SK-N-SH (cell line): Measurements from ENCODE around the gene CYB5D1. TPM values are rescaled to one million over a fixed set of nuclear protein-coding genes. Genes with fewer than 3 reads are reported as not detected.

Experiments used
- CTCF ChIA-PET: fragments of 300-600, 350-600 bp; formaldehyde crosslinking; extraction: SDS; loops from one replicate; lab custom pipeline; 2021; lab: Yijun Ruan, JAX
- POLR2A ChIA-PET: fragments of 350-600 bp; sonication (Branson Sonifier 250); formaldehyde crosslinking; extraction: SDS; loops from one replicate; lab custom pipeline; 2020; ENCODE audit warnings: antibody characterized with exemption, inconsistent platforms; lab: Yijun Ruan, JAX
- DNase-seq: peaks from one replicate; pipeline ENCODE4 v3.0.0; 2012
- H2AFZ ChIP-seq: fragments of 200-600 bp; sonication (generic); 2 replicates; pipeline ENCODE4 v1.8.1; 2016; ENCODE audit warnings: antibody characterized with exemption, mild to moderate bottlenecking, low read depth
- H3F3A ChIP-seq: fragments of 200-600 bp; sonication (generic); replicated peaks from 2 replicates; pipeline ENCODE3; 2016; ENCODE audit warnings: antibody characterized with exemption, mild to moderate bottlenecking; ENCODE audit not compliant: insufficient read depth
- H3K27ac ChIP-seq, 2 experiments: fragments of 200-500 bp in 1 of 2; fragments of 200-600 bp in 1 of 2; sonication (Bioruptor generic) in 1 of 2; sonication (generic), shearing (Covaris generic) in 1 of 2; 2 replicates each; pipeline versions ENCODE4 v1.5.1 to v1.6.1; 2014 to 2016; ENCODE audit warnings: low read depth in 2 of 2, inconsistent platforms in 1 of 2, low read length in 1 of 2, mild to moderate bottlenecking in 1 of 2, mixed read lengths in 1 of 2
- H3K27me3 ChIP-seq: fragments of 200-600 bp; sonication (generic), shearing (Covaris generic); 2 replicates; pipeline ENCODE4 v1.6.1; 2016; ENCODE audit warnings: mixed run types; ENCODE audit not compliant: insufficient read depth
- H3K36me3 ChIP-seq, 2 experiments: fragments of 200-500 bp in 1 of 2; fragments of 200-600 bp in 1 of 2; sonication (Bioruptor generic) in 1 of 2; sonication (generic) in 1 of 2; replicated peaks in 1 of 2; 2 replicates each; pipeline versions ENCODE3 to v1.5.1; 2014 to 2016; ENCODE audit warnings: low read length in 1 of 2, mild to moderate bottlenecking in 1 of 2; ENCODE audit not compliant: insufficient read depth in 2 of 2, control insufficient read depth in 1 of 2
- H3K4me1 ChIP-seq, 2 experiments: fragments of 200-500 bp in 1 of 2; fragments of 200-600 bp in 1 of 2; sonication (Bioruptor generic) in 1 of 2; sonication (generic), shearing (Covaris generic) in 1 of 2; 2 replicates each; pipeline versions ENCODE4 v1.5.1 to v1.6.1; 2014 to 2016; ENCODE audit warnings: low read depth in 1 of 2, low read length in 1 of 2, mixed run types in 1 of 2; ENCODE audit not compliant: insufficient read depth in 2 of 2, control insufficient read depth in 1 of 2
- H3K4me2 ChIP-seq: fragments of 200-600 bp; sonication (generic), shearing (Covaris generic); 2 replicates; pipeline ENCODE4 v1.6.1; 2017; ENCODE audit warnings: mixed run types
- H3K4me3 ChIP-seq, 2 experiments: fragments of 200-500 bp in 1 of 2; fragments of 200-600 bp in 1 of 2; sonication (Bioruptor generic) in 1 of 2; sonication (generic), shearing (Covaris generic) in 1 of 2; 2 replicates each; pipeline versions ENCODE4 v1.5.1 to v1.8.1; 2014 to 2016; ENCODE audit warnings: low read depth in 2 of 2, inconsistent platforms in 1 of 2, low read length in 1 of 2, mild to moderate bottlenecking in 1 of 2, mixed read lengths in 1 of 2, moderate library complexity in 1 of 2
- H3K79me2 ChIP-seq: fragments of 200-600 bp; sonication (generic); 2 replicates; pipeline ENCODE4 v1.8.1; 2017; ENCODE audit warnings: mild to moderate bottlenecking; ENCODE audit not compliant: insufficient read depth
- H3K9ac ChIP-seq: fragments of 200-600 bp; sonication (generic); 2 replicates; pipeline ENCODE4 v1.6.1; 2017; ENCODE audit warnings: mixed run types
- H3K9me2 ChIP-seq: fragments of 200-600 bp; sonication (generic); 2 replicates; pipeline ENCODE4 v1.6.1; 2017; ENCODE audit warnings: mixed run types
- H3K9me3 ChIP-seq: fragments of 200-600 bp; sonication (generic); 2 replicates; pipeline ENCODE4 v1.6.1; 2017; ENCODE audit warnings: mixed run types, mild to moderate bottlenecking, moderate library complexity
- H4K20me1 ChIP-seq: fragments of 200-600 bp; sonication (generic); 2 replicates; pipeline ENCODE4 v1.6.1; 2017; ENCODE audit warnings: mild to moderate bottlenecking, mixed run types; ENCODE audit not compliant: insufficient read depth
- EP300 ChIP-seq, 2 experiments: IDR thresholded peaks; 2 replicates each; pipeline versions ENCODE4 v1.4.0 to v1.6.1; 2012; ENCODE audit warnings: borderline replicate concordance in 1 of 2, low read depth in 1 of 2, low read length in 1 of 2
- FOSL2 ChIP-seq: IDR thresholded peaks from 2 replicates; pipeline ENCODE4 v1.4.0; 2012; ENCODE audit warnings: low read depth, mild to moderate bottlenecking, moderate library complexity, borderline replicate concordance
- FOXJ3 ChIP-seq: sonication (generic); formaldehyde crosslinking; IDR thresholded peaks from 2 replicates; pipeline ENCODE4 v1.5.1; 2020; ENCODE audit warnings: mild to moderate bottlenecking, missing genetic modification reagents
- GABPA ChIP-seq: IDR thresholded peaks from 2 replicates; pipeline ENCODE4 v1.4.0; 2012; ENCODE audit warnings: low read depth, mild to moderate bottlenecking
- IRF3 ChIP-seq: fragments of 150-350 bp; IDR thresholded peaks from 2 replicates; pipeline ENCODE4 v1.6.1; 2016; ENCODE audit warnings: mild to moderate bottlenecking, low read depth, low read length
- JUND ChIP-seq: IDR thresholded peaks from 2 replicates; pipeline ENCODE4 v1.4.0; 2012
- MAX ChIP-seq: IDR thresholded peaks from 2 replicates; pipeline ENCODE4 v1.4.0; 2012; ENCODE audit warnings: low read depth
- MEF2A ChIP-seq: IDR thresholded peaks from 2 replicates; pipeline ENCODE4 v1.4.0; 2012; ENCODE audit warnings: low read depth, borderline replicate concordance
- MXI1 ChIP-seq: IDR thresholded peaks from 2 replicates; pipeline ENCODE4 v1.6.1; 2012; ENCODE audit warnings: mild to moderate bottlenecking, low read depth, low read length, improper control_type of control experiment
- NFIC ChIP-seq: IDR thresholded peaks from 2 replicates; pipeline ENCODE4 v1.4.0; 2012; ENCODE audit warnings: borderline replicate concordance
- NRF1 ChIP-seq: IDR thresholded peaks from 2 replicates; pipeline ENCODE4 v1.6.1; 2012; ENCODE audit warnings: low read depth, mild to moderate bottlenecking, low read length
- PBX3 ChIP-seq: IDR thresholded peaks from 2 replicates; pipeline ENCODE4; 2012
- POLR2AphosphoS5 ChIP-seq: IDR thresholded peaks from 2 replicates; pipeline ENCODE4 v1.6.1; 2012; ENCODE audit warnings: low read depth, low read length
- RAD21 ChIP-seq: IDR thresholded peaks from 2 replicates; pipeline ENCODE4 v1.6.1; 2012; ENCODE audit warnings: mild to moderate bottlenecking, low read length
- RCOR1 ChIP-seq: fragments of 150-350 bp; IDR thresholded peaks from 2 replicates; pipeline ENCODE4 v1.6.1; 2017; ENCODE audit warnings: antibody characterized with exemption, low read length
- SIN3A ChIP-seq: IDR thresholded peaks from 2 replicates; pipeline ENCODE4 v1.6.1; 2012; ENCODE audit warnings: low read depth, mild to moderate bottlenecking, low read length, moderate library complexity, borderline replicate concordance
- SMC3 ChIP-seq: IDR thresholded peaks from 2 replicates; pipeline ENCODE4 v1.6.1; 2012; ENCODE audit warnings: low read depth, low read length, improper control_type of control experiment
- TAF1 ChIP-seq: IDR thresholded peaks from 2 replicates; pipeline ENCODE4 v1.6.1; 2012; ENCODE audit warnings: low read depth, mild to moderate bottlenecking, low read length, moderate library complexity, borderline replicate concordance
- TEAD4 ChIP-seq: IDR thresholded peaks from 2 replicates; pipeline ENCODE4 v1.4.0; 2012; ENCODE audit warnings: mild to moderate bottlenecking, borderline replicate concordance; ENCODE audit not compliant: insufficient read depth
- USF2 ChIP-seq: fragments of 150-350 bp; IDR thresholded peaks from 2 replicates; pipeline ENCODE4 v1.6.1; 2017; ENCODE audit warnings: antibody characterized with exemption, low read length, low read depth, borderline replicate concordance
- WGBS: methylation state at CpG from one replicate; pipeline ENCODE4 v1.1.6; 2017; ENCODE audit warnings: low lambda C conversion rate; 5-methylcytosine and 5-hydroxymethylcytosine counted together
- polyA plus RNA-seq, 3 experiments: library from polyadenylated mRNA; depleted of rRNA; stranded (reverse); fragments of >200 nt; gene quantifications; 2 replicates each; pipeline ENCODE4 v1.2.3, GENCODE V29; 2012
- TF ChIP-seq, protein P1 (sequence below): IDR thresholded peaks from 2 replicates; pipeline ENCODE4 v1.4.0; 2012; ENCODE audit warnings: low read depth, borderline replicate concordance

The CYB5D1 gene
- polyA plus RNA-seq, 1 of the 3 experiments (the other 2 are of a cell fraction) = 8.8 TPM

- H3F3A ChIP-seq = peaks cover 34% of the 10 kb centered on the region
- peaks cover 13 to 30% of the 10 kb centered on the region in 2 experiments; a peak in 2 of 4 replicates for H3K4me1 ChIP-seq
- H3K27ac ChIP-seq = peak overlapping the region in 1 of 2 experiments; percentile 9; a peak in 1 of 4 replicates
- 0 out of 2 replicates have a peak, but pooled peaks cover 2% of the 10 kb centered on the region for H3K79me2 ChIP-seq
- H3K4me3 ChIP-seq = no peak overlapping the region
- ChIA-PET CTCF (interaction anchor here (0.6 to 5.7 kb wide), 6 partner anchors 18 to 108 kb away, joined by 3 to 58 read pairs (median 15); partner anchors contain the start of gene KDM6B), POLR2A (no interaction called here)
- no peak overlapping the region for H2AFZ ChIP-seq
- H3K36me3 ChIP-seq = peaks cover 33 to 68% of the 10 kb centered on the region in 2 experiments
- 88% methylated on average over 20 of the region's 20 CpGs for WGBS
- no peaks in the 10 kb centered on the region for H3K27me3 ChIP-seq
- TF ChIP-seq TAF1 = no peak
- TF ChIP-seq RAD21 = no peak
- TF ChIP-seq TEAD4 = no peak
- TF ChIP-seq USF2 = no peak
- no peak for TF ChIP-seq MXI1
- no peak for TF ChIP-seq SMC3
- TF ChIP-seq EP300 (IDR thresholded peaks at IDR 0.05; ENCODE audit: borderline replicate concordance in 1 of 2, low read depth in 1 of 2, low read length in 1 of 2) = no peak
- TF ChIP-seq GABPA = no peak
- no peak for TF ChIP-seq MAX
- no peak for TF ChIP-seq IRF3
- no peak for TF ChIP-seq POLR2AphosphoS5
- no peak for TF ChIP-seq FOXJ3 (CRISPR knock-in tag)
- no peak for TF ChIP-seq MEF2A
- no peak overlapping the region for H3K4me2 ChIP-seq
- no peak overlapping the region for H3K9ac ChIP-seq
- no peak for DNase-seq
- peaks cover 31% of the 10 kb centered on the region for H4K20me1 ChIP-seq
- no peaks in the 10 kb centered on the region for H3K9me2 ChIP-seq
- H3K9me3 ChIP-seq = no peaks in the 10 kb centered on the region
These were observed 5.5 kb upstream of the CYB5D1 start for GRCh38 chr17:7852262-7852670.

- POLR2A ChIA-PET = no interaction called here
- no peak for TF ChIP-seq TAF1
- no peak for TF ChIP-seq EP300 (IDR thresholded peaks at IDR 0.05; ENCODE audit: borderline replicate concordance in 1 of 2, low read depth in 1 of 2, low read length in 1 of 2)
- no peak for TF ChIP-seq MXI1
- no peak for TF ChIP-seq FOSL2
- TF ChIP-seq RCOR1 = no peak
- TF ChIP-seq NFIC = no peak
- no peak for TF ChIP-seq SIN3A
- TF ChIP-seq, protein P1, sequence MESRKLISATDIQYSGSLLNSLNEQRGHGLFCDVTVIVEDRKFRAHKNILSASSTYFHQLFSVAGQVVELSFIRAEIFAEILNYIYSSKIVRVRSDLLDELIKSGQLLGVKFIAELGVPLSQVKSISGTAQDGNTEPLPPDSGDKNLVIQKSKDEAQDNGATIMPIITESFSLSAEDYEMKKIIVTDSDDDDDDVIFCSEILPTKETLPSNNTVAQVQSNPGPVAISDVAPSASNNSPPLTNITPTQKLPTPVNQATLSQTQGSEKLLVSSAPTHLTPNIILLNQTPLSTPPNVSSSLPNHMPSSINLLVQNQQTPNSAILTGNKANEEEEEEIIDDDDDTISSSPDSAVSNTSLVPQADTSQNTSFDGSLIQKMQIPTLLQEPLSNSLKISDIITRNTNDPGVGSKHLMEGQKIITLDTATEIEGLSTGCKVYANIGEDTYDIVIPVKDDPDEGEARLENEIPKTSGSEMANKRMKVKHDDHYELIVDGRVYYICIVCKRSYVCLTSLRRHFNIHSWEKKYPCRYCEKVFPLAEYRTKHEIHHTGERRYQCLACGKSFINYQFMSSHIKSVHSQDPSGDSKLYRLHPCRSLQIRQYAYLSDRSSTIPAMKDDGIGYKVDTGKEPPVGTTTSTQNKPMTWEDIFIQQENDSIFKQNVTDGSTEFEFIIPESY = no peak
- no peak for TF ChIP-seq NRF1
- TF ChIP-seq JUND = no peak
- no peak for TF ChIP-seq GABPA
- no peak for TF ChIP-seq PBX3
These were observed 4.7 kb upstream of the CYB5D1 start for GRCh38 chr17:7852919-7853690.

More at GRCh38 chr17:7852919-7853690, 4.7 kb upstream of the CYB5D1 start:
- no peak for DNase-seq
- CTCF ChIA-PET = interaction anchor here (0.6 to 5.7 kb wide), 7 partner anchors 18 to 110 kb away, joined by 3 to 58 read pairs (median 7); partner anchors contain the start of genes KDM6B and RNF227
- Histone ChIP-seq H2AFZ (no peak overlapping the region), H3K27ac (no peak overlapping the region; a peak in 1 of 4 replicates), H3F3A (peaks cover 35% of the 10 kb centered on the region), H3K79me2 (0 out of 2 replicates have a peak, but pooled peaks cover 2% of the 10 kb centered on the region), H3K36me3 (peaks cover 33 to 62% of the 10 kb centered on the region in 2 experiments), H3K9me3 (no peaks in the 10 kb centered on the region), H3K27me3 (no peaks in the 10 kb centered on the region), H3K4me3 (no peak overlapping the region), H3K4me2 (no peak overlapping the region), H4K20me1 (peaks cover 28% of the 10 kb centered on the region), H3K9ac (no peak overlapping the region), H3K4me1 (peaks cover 13 to 32% of the 10 kb centered on the region in 2 experiments; a peak in 2 of 4 replicates), H3K9me2 (no peaks in the 10 kb centered on the region)
- 96% methylated on average over 37 of the region's 51 CpGs for WGBS
